IPS-NIHi7 (cell line): Measurements from ENCODE around the gene ABCC3.
"Not testable (repeated sequence)": the region's sequence is repeated elsewhere in the genome, so short reads cannot be mapped to it uniquely, and the experiment has no call there.

Source experiments
- DNase-seq: peaks from one replicate; pipeline ENCODE4 v3.0.0; 2012; ENCODE audit warnings: mixed read lengths; ENCODE audit errors: extremely low spot score

The ABCC3 gene

GRCh38 chr17:50666316-50666715 is 31.6 kb downstream of the ABCC3 start:
- DNase-seq: no peak

GRCh38 chr17:50667259-50668024 is 32.8 kb downstream of the ABCC3 start:
- no peak for DNase-seq

GRCh38 chr17:50668025-50668837 is 33.5 kb downstream of the ABCC3 start:
- no peak for DNase-seq

DNA sequence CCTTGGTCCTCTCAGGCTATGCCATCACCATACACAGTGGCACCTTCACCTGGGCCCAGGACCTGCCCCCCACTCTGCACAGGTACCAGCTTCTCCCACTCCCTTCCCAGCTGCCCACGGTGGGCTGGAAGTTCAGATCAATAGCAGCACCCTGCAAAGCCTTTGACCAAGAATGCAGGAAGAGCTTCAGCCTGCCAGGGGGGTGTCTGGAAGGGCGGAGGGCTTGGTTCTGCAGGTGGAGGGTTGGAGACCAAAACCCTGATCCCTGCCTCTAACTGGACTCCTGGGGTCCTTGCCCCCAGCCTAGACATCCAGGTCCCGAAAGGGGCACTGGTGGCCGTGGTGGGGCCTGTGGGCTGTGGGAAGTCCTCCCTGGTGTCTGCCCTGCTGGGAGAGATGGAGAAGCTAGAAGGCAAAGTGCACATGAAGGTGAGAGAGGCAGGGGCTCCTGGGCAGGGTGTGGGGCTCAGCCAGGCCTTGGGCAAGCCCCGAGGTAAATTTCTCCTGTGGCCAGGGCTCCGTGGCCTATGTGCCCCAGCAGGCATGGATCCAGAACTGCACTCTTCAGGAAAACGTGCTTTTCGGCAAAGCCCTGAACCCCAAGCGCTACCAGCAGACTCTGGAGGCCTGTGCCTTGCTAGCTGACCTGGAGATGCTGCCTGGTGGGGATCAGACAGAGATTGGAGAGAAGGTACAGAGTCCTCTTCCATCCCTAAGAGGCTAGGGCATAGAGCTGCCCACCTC is 34.3 kb downstream of the ABCC3 start:
- DNase-seq: no peak

GRCh38 chr17:50672071-50672470 is 37.4 kb downstream of the ABCC3 start:
- no peak for DNase-seq

DNA sequence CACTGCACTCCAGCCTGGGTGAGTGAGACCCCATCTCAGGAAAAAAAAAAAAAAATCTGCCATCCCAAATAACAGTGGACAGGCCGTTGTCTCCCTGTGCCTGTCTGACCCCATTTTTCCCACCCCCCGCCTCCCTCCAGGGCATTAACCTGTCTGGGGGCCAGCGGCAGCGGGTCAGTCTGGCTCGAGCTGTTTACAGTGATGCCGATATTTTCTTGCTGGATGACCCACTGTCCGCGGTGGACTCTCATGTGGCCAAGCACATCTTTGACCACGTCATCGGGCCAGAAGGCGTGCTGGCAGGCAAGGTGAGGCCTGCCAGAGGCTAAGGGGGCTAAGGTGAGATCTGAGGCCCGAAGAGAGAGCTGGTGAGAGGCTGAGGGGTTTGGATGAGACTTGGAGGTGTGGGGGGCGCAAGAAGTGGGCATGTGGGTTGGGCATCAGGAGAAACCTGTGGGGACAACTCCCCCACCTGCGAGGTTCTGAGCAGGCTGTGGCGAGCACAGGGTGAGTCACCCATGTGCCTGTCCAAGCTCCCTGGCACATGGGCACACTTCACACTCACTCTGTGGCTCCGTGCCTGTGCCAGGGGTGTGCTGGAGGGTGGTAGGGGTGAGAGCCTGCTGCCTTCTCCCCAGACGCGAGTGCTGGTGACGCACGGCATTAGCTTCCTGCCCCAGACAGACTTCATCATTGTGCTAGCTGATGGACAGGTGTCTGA is 38.3 kb downstream of the ABCC3 start:
- peak; percentile 7 for DNase-seq

DNA sequence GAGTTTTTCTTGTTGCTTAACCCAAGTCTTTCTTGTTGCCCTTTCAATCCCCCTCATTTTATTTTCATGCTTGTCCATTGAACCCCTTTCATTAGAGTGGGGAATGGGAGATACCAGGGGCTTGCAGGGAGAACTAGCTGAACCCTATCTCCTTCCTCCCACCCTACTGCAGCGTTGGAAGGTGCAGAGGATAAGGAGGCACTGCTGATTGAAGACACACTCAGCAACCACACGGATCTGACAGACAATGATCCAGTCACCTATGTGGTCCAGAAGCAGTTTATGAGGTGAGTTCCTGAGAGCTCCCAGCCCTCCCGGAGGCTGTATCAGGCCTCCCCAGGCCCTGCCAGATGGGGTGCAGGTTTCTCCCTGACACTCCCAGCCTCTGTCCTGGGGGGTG is 40.5 kb downstream of the ABCC3 start:
- peak; percentile 6 for DNase-seq

- no peak for DNase-seq
Observed at GRCh38 chr17:50675627-50676026, 40.9 kb downstream of the ABCC3 start.

GRCh38 chr17:50676065-50676975 is 41.6 kb downstream of the ABCC3 start:
- peak; percentile 10 for DNase-seq

DNA sequence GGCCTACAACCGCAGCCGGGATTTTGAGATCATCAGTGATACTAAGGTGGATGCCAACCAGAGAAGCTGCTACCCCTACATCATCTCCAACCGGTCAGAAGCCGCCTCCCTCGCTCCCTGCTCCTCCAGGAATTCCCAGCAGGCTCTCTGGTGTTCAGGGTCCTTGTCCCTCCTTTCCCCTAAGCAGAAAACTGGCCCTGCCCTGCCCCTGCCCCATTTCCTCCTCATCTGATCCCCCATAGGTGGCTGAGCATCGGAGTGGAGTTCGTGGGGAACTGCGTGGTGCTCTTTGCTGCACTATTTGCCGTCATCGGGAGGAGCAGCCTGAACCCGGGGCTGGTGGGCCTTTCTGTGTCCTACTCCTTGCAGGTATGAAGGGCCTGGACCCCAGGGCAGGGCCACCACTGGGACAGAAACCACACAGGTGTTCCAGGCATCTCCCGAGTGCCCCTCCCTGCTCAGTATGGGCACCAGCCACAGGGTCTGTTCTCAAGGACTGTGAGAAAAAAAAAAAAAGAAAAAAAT is 43.2 kb downstream of the ABCC3 start:
- peak; percentile 7 for DNase-seq

GRCh38 chr17:50679008-50679544 is 44.4 kb downstream of the ABCC3 start:
- DNase-seq: no peak

GRCh38 chr17:50680126-50680525 is 45.4 kb downstream of the ABCC3 start:
- peak; percentile 7 for DNase-seq

GRCh38 chr17:50680543-50681262 is 46.0 kb downstream of the ABCC3 start:
- not testable (repeated sequence) for DNase-seq

GRCh38 chr17:50681263-50682200 is 46.9 kb downstream of the ABCC3 start:
- peak; percentile 58 for DNase-seq

GRCh38 chr17:50682441-50682840 is 47.8 kb downstream of the ABCC3 start:
- DNase-seq: no peak

GRCh38 chr17:50682938-50683337 is 48.3 kb downstream of the ABCC3 start:
- no peak for DNase-seq

GRCh38 chr17:50683434-50684287 is 49.0 kb downstream of the ABCC3 start:
- DNase-seq: peak; percentile 10
